GM12892 (cell line): ENCODE data around the gene KAT6B.

ENCODE experiments used
- POLR2A ChIP-seq: IDR thresholded peaks from 2 replicates; pipeline ENCODE4 v1.6.1; 2011; ENCODE audit warnings: low read depth, low read length, control low read depth
- POLR2AphosphoS5 ChIP-seq: IDR thresholded peaks from 2 replicates; pipeline ENCODE4 v1.6.1; 2011; ENCODE audit warnings: low read depth, low read length, control low read depth
- TAF1 ChIP-seq: IDR thresholded peaks from 2 replicates; pipeline ENCODE4 v1.6.1; 2011; ENCODE audit warnings: low read depth, mild to moderate bottlenecking, control low read depth, low read length, borderline replicate concordance

- TF ChIP-seq POLR2AphosphoS5: no peak
- TF ChIP-seq POLR2A: no peak
- TF ChIP-seq TAF1: no peak
Measured at GRCh38 chr10:74983383-74983782, 157.0 kb downstream of the KAT6B start.
